ENCODE measurements around the gene SLC26A6. TPM values are rescaled to one million over a fixed set of nuclear protein-coding genes. Genes with fewer than 3 reads are reported as not detected.

Gene SLC26A6
- total RNA-seq, 4 donors from 2014 or later: 7.7 to 9.4 (median 9.0) TPM

DNA sequence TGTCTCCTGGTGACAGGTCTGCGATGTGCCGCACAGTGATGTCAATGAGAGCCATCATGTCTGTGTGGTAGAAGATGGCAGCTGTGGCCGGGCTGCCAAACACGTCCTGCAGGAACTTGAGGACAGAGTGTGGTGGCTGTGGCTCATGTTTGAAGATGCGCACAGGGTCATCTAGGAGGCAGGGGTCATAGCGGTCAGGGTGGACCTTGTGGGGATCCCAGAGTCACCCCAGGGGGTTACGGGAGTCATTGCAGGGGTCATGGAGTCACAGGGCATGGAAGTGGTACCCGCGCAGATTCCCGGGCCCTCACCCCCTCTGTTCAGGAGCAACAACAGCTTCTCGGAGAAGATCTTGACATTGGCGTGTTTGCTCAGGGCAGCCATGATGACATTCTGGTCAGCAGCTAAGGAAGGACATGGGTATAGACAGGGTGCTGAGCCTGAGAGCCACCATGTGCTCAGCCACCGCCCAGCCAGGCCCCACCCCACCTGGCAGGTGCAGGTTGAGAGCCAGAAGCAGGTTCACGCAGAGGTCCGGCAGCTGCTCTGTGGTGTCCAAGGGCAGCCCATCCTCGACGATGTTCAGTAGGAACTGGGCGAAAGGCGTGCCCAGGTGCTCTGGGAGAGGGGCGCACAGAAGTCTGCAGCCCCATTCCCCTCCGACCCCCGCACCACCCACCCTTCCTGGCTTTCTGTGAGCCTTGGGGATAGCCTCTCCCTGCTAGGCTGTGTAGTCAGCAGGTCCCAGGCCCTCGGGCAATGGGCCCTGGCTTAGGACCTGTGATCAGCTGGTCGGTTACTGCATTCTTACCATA is 43.5 kb upstream of the SLC26A6 start:
- H3K4me3 ChIP-seq: no peak overlapping the region
- no peaks in the 10 kb centered on the region for H3K27me3 ChIP-seq
- H3K9me3 ChIP-seq: no peaks in the 10 kb centered on the region
- H3K36me3 ChIP-seq: peaks cover 0 to 75% (median 29%) of the 10 kb centered on the region in 3 donors
- peaks cover 7 to 9% (median 7%) of the 10 kb centered on the region in 3 donors for H3K4me1 ChIP-seq
- intact Hi-C loops (cut with DNase I): no loop called here
- no peak for DNase-seq
- TF ChIP-seq, protein P1, sequence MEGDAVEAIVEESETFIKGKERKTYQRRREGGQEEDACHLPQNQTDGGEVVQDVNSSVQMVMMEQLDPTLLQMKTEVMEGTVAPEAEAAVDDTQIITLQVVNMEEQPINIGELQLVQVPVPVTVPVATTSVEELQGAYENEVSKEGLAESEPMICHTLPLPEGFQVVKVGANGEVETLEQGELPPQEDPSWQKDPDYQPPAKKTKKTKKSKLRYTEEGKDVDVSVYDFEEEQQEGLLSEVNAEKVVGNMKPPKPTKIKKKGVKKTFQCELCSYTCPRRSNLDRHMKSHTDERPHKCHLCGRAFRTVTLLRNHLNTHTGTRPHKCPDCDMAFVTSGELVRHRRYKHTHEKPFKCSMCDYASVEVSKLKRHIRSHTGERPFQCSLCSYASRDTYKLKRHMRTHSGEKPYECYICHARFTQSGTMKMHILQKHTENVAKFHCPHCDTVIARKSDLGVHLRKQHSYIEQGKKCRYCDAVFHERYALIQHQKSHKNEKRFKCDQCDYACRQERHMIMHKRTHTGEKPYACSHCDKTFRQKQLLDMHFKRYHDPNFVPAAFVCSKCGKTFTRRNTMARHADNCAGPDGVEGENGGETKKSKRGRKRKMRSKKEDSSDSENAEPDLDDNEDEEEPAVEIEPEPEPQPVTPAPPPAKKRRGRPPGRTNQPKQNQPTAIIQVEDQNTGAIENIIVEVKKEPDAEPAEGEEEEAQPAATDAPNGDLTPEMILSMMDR (IDR thresholded peaks at IDR 0.05): no peak
- TF ChIP-seq POLR2A (IDR thresholded peaks at IDR 0.05): no peak
- 99 to 100% methylated on average over 6 to 11 of the region's 24 CpGs for WGBS, 2 donors
- no peak overlapping the region for H3K27ac ChIP-seq

DNA sequence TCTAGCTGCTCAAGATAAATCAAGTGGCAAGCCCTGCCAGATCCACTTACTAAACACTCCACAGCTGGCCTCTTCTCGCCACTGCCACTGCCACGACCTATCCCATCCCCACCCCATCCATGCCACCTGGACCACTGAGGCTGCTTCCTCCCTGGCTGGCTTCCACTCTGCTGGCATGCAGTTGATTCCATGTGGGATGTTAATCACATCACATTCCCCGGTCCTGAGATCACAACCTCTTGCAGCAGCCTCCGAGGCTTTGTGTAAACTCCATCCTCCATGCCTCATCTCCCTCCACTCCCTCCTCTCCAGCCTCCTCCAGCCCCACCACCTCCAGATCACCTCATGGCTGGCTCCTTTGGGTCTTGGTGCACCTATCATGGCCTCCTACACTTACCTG is 42.8 kb upstream of the SLC26A6 start:
- Histone ChIP-seq H3K36me3 (peaks cover 0 to 75% (median 29%) of the 10 kb centered on the region in 3 donors), H3K4me1 (peaks cover 0 to 1% (median under 1%) of the 10 kb centered on the region in 3 donors), H3K9me3 (no peaks in the 10 kb centered on the region), H3K27ac (no peak overlapping the region), H3K4me3 (no peak overlapping the region), H3K27me3 (no peaks in the 10 kb centered on the region)
- intact Hi-C loops (cut with DNase I): no loop called here
- DNase-seq: no peak
- no peak for TF ChIP-seq POLR2A (IDR thresholded peaks at IDR 0.05)
- TF ChIP-seq, protein P1 (IDR thresholded peaks at IDR 0.05): no peak
- WGBS, 2 donors: 74% methylated on average over 4 of the region's 4 CpGs

DNA sequence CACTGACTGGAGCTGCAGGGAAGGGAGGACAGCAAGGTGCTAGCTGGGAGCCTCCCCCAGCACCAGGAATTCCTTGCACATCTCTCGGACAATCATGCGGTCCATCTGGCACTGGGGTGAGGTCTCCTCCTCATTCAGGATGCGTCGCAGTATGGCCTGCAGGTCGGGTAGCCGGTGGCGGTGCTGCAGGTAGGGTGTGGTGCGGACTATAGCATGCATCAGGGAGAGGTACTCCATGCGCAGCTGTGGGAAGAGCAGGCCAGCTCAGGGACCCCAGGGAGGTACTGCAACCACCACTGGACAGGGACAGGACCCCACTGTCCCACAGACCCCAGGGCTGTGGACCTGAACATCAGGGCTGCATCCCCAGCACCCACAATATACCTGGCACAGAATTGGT is 39.2 kb upstream of the SLC26A6 start:
- H3K4me3 ChIP-seq: no peak overlapping the region
- DNase-seq: no peak
- H3K27me3 ChIP-seq: no peaks in the 10 kb centered on the region
- no peaks in the 10 kb centered on the region for H3K4me1 ChIP-seq
- TF ChIP-seq POLR2A (IDR thresholded peaks at IDR 0.05): no peak
- TF ChIP-seq, protein P1 (IDR thresholded peaks at IDR 0.05): no peak
- intact Hi-C loops (cut with DNase I): no loop called here
- WGBS, 2 donors: 90% methylated on average over 6 of the region's 9 CpGs; no CpG with 5 or more reads in 1 of the 2 donors
- no peak overlapping the region for H3K27ac ChIP-seq
- H3K36me3 ChIP-seq: peaks cover 0 to 40% (median 7%) of the 10 kb centered on the region in 3 donors
- no peaks in the 10 kb centered on the region for H3K9me3 ChIP-seq

DNA sequence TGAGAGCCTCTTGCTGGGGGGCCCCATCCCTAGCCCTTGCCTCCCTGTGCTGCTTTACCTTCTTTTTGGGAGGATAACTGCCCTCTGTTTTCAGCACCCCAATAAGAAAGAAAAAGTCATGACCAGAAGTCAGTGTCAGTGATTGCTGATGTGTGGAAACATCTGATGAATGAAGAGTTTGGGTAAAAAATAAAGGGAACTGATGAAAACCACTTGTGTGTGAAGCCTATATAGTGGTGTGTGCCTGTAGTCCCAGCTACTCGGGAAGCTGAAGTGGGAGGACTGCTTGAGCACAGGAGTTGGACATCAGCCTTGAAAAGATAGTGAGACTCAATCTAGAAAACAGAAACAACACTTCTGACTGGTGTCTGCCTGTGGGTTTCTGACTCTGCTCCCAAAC is 37.3 kb upstream of the SLC26A6 start:
- Histone ChIP-seq H3K27ac (no peak overlapping the region), H3K4me1 (no peaks in the 10 kb centered on the region), H3K27me3 (no peaks in the 10 kb centered on the region), H3K4me3 (no peak overlapping the region), H3K36me3 (peaks cover 0 to 21% (median 0%) of the 10 kb centered on the region in 3 donors), H3K9me3 (no peaks in the 10 kb centered on the region)
- intact Hi-C loops (cut with DNase I): no loop called here
- WGBS, 2 donors: 73 to 77% methylated on average over 1 of the region's 1 CpG
- TF ChIP-seq, protein P1 (IDR thresholded peaks at IDR 0.05): no peak
- TF ChIP-seq POLR2A (IDR thresholded peaks at IDR 0.05): no peak
- no peak for DNase-seq

DNA sequence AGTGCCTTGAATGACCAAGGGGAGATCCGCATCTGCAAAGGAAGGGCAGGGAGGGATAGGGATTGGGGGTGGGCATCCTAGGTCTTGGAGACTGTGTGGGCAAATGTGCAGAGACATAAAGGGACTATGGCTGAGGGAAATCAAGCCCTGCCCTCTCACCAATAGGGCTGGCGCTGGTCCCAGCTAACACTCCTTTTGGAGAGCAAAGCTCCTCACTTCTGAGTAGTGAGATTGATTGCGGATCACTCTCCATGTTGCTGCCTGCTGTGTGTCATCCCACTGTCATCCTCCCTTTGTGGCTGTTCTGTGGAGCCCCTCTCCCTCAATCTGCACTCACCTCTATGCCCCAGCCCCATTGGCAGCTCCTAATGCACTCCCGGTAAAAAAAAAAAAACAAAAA is 29.7 kb upstream of the SLC26A6 start:
- H3K27ac ChIP-seq: no peak overlapping the region
- no peaks in the 10 kb centered on the region for H3K9me3 ChIP-seq
- no peak for DNase-seq
- TF ChIP-seq, protein P1 (IDR thresholded peaks at IDR 0.05): no peak
- no peak for TF ChIP-seq POLR2A (IDR thresholded peaks at IDR 0.05)
- H3K27me3 ChIP-seq: peaks cover 0 to 44% (median 2%) of the 10 kb centered on the region in 4 donors
- no peaks in the 10 kb centered on the region for H3K36me3 ChIP-seq
- H3K4me3 ChIP-seq: no peak overlapping the region
- intact Hi-C loops (cut with DNase I): no loop called here
- 64 to 79% methylated on average over 3 to 4 of the region's 4 CpGs for WGBS, 2 donors
- peaks cover 22 to 34% (median 26%) of the 10 kb centered on the region in 3 donors for H3K4me1 ChIP-seq

Data from esophagus squamous epithelium (tissue), 5 donors.